NK-92 treated with Interleukin-12 subunit alpha and Interleukin-12 subunit beta, amount 100 ng/mL, for 24 hours (cell line): Measurements from ENCODE around the gene SIM2.

ENCODE experiments used
- DNase-seq: peaks from one replicate; lab custom pipeline; 2025; lab: John Stamatoyannopoulos, UW

Gene SIM2

DNA sequence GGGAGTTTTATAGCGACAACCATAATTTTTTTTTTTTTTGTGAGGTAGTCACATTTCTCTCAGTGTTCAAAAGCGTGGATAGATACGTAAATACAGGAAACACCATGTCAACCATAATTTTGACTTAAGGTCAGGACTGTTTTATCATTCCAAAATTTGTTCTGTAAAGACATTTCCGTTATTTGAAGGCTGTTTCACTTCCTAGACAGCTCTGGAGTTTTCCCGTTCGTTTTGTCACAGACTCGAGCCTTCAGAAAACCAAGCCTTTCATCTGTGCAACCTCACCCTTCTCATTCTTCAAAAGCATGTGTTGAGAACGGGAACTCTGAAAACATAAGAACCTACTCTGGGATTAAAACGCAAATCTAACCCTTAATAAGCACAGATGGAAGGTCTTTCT, 17.9 kb downstream of the SIM2 start:
- DNase-seq, result no peak

GRCh38 chr21:36717976-36718375, 19.1 kb downstream of the SIM2 start:
- no peak for DNase-seq

DNA sequence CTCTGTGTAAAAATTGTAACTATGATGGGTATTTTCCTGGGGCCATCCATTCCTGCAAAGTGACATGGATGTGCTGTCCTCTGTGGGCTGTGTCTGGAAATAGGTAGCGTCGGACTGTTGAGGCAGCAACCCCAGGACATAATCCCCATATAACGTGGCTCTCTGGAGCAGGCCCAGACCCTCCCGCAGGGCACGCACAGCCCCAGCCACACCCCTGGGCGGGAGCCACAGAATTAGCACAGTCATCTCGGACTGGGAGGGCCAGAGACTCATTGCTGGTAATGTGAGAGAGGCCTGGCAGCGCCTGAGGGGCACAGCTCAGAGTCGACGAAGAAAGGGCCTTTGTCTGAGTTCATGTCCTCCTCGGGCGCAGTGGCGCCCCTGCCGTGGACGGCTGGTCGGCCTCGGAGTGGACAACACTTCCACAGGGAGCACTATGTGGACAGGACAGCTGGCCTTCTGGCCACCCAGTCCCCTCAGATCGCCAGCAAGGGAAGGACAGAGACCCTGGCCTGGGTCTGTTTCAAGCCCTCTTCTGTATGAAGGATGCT, 20.1 kb downstream of the SIM2 start:
- DNase-seq, result no peak

DNA sequence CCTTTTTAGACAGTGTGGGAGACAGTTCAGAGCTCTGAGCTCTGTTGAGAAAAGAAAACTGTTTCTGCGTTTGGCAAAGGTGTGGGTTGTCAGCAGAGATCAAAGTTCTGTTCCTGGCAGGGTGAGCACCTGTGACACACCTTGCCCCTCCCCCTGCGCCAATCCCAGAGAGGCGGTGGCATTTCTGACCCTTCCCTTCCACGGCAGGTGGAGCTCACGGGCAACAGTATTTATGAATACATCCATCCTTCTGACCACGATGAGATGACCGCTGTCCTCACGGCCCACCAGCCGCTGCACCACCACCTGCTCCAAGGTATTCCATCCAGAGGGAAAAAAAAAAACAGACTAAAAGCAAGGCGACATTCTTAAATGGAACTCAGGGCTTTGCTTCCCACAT, 20.7 kb downstream of the SIM2 start:
- no peak for DNase-seq

DNA sequence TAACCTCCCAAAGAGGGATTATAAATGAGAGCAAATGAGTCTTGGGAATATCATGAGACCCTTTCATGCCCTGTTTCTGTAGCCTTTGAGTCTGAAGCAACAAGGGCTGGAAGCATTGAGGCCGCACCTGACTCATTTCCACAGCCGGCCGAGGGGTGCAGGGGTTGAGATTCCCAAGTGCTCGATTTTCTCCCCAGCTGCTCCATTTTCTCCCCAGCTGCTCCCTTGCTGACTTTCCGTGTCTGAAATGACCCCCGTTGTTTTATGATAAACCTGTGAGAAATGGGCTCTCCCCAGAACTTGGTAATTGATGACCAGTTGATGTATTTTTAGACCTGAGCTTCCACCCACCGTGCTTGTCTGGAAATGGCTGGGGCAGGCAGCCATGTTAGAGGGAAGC, 22.9 kb downstream of the SIM2 start:
- no peak for DNase-seq

DNA sequence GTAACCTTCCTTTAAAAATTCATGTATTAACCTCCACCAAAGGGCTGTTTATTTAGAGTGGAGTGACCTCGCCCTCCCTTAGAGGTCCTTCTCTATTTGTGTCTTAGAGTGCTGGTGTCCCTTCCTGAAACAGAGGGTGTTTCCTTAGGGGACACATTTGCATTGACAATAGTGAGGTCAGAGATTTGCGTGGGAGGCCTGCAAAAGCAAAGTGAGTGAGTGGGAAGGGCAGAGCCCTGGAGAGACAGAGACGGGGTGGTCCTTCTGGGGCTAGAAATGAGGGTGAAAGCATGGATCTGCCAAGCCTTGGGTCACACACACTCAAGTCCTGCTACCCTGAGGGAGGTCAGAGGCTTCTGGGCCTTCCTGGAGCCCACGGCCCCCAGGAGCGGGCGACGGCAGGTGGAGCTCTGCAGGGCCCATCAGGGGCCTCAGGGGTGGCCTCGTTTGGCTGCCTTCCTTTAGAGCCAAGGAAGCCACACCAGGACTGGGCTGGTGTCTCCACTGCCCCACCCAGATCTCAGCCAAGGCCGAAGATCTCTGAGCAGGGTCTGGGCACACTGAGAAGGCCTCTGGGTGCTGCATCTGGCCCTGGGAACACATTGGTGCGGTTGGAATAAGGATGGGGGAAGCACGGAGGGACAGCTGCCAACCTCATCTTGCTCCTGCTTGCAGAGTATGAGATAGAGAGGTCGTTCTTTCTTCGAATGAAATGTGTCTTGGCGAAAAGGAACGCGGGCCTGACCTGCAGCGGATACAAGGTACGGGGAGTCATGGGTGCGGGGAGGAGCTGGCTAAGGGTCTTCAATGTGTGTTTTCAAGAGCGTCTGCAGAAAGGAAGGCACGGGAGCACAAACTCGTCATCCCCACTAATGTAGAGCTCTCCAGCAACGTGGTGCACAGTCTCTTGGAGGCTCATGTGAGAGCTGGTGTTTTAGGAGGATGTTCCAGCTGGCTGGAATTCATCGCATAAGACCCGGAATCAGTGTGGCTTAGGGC, 23.8 kb downstream of the SIM2 start:
- no peak for DNase-seq

GRCh38 chr21:36723371-36723881, 24.5 kb downstream of the SIM2 start:
- DNase-seq, result no peak

DNA sequence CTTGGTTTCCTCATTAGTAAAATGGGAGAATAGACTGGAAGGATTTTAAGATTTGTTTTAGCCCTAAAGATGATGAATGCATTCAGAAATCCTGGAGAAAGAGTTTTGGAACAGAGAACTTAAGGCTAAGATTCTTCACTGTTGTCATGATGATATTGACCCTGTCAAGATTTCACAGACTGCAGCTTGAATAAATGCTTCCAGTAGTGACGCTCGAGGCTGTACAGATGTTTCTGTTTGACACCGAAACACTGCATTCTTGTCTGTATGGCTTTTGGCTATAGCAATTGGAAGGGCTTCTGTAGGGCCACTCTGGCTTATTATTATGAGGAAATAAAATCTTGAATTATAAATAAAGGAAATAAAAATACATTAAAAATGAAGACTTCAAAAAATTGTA, 25.7 kb downstream of the SIM2 start:
- DNase-seq, result no peak

GRCh38 chr21:36725793-36726386, 27.0 kb downstream of the SIM2 start:
- DNase-seq, result no peak

- no peak for DNase-seq
Measured at GRCh38 chr21:36727866-36728265, 29.0 kb downstream of the SIM2 start.

GRCh38 chr21:36728371-36729111, 29.6 kb downstream of the SIM2 start:
- DNase-seq, result no peak

- DNase-seq, result no peak
Measured at GRCh38 chr21:36729310-36729970, 30.5 kb downstream of the SIM2 start.

GRCh38 chr21:36730291-36731281, 31.7 kb downstream of the SIM2 start:
- DNase-seq, result no peak

DNA sequence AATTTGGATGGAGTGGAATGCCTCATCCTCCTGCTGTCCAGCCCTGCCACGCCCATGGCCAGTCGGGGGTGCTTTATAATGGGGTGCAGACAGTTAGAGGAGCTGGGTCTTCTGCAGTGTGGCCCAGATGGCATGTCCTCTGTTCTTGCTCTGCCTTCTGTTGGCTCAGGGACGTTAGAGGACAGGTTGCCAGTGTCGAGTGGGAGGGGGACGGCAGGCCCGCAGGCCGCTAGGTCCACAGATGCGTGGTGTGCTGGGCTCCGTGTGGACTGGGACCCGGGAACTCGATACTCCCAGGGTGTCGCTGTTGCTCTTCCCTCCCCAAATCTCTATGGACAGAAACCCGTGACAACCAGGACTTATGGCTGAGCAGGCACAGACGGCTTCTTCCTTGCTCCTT, 33.3 kb downstream of the SIM2 start:
- no peak for DNase-seq

GRCh38 chr21:36732761-36733160, 33.8 kb downstream of the SIM2 start:
- DNase-seq, result no peak

DNA sequence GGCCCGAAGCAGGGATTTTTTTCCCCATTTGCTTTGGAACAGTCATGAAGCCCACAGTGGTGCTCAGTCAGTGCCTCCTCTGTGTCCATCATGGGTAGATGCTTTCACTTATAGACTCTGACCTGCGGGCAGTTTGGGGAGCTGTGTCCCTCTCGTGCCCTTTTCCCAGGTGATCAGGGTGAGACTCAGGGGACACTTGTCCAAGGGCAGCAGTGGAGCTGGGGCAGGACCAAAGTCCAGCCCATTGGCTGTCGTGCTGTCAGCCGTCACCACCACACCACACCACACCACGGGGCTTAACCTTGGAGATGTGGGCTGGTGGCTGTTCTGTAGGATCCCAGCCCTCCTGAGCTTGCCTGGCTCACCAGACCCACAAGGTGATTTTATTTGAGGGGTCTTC, 34.9 kb downstream of the SIM2 start:
- no peak for DNase-seq

- no peak for DNase-seq
Measured at GRCh38 chr21:36734367-36735200, 35.7 kb downstream of the SIM2 start.

DNA sequence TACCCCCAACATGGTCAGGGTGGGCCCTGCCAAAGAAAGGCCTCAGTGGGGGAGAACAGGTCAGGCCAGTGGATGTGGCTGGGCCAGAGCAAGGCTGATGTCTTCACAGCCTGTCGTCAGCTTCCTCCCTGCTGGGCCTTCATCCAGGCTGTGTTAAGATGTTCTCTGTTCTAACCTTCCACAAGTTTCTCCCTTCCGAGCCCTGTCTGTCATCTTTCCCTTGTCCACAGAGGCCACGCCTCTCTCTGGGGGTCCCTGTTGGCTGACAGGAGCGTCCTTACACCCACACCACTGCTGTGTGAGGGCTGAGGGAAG, 36.2 kb downstream of the SIM2 start:
- DNase-seq, result no peak

DNA sequence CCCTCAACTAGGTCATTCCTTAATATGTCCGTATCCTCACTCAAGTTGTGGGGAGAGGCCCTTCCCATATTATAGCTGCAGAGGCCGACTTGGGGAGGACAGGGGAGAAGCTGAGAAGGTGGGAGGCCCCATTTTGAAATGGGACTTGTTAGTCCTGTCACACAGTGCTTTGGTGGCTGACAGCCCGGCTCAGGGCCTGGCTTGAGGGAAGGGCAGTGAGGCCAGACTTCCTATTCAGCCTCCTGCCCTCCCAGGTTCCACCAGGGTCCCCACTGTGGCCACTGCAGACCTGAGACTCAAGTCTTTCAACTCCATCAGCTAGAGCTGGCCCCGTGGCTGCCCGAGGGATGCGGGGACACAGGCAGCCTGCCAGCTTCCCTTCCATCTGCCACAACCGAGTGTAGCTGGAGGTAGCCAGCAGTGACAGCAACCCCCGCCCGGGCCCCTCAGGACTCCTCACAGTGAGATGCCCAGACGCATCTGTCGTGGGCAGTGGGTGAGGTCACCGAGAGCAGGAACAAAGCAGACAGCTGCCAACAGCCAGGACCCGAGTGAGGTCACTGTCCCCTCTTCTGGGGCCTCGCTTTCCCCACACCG, 36.9 kb downstream of the SIM2 start:
- no peak for DNase-seq
